Gastroesophageal sphincter (tissue), 3 donors: ENCODE results near the gene UBXN10.

Experiments
- EP300 ChIP-seq: sonication (generic); formaldehyde crosslinking; IDR thresholded peaks from one replicate; pipeline ENCODE4 v1.6.1; 2017; ENCODE audit warnings: antibody characterized with exemption, mild to moderate bottlenecking
- POLR2A ChIP-seq, 2 donors: fragments of 450-650 bp; IDR thresholded peaks; one replicate each; pipeline ENCODE4 v1.6.1; 2017; ENCODE audit warnings: antibody characterized with exemption in 2 of 2, mild to moderate bottlenecking in 2 of 2, moderate library complexity in 1 of 2
- TF ChIP-seq, protein P1 (sequence below), 4 experiments: fragments of 200-600 bp in 2 of 4; fragments of 450-650 bp in 2 of 4; sonication (generic) in 1 of 4; IDR thresholded peaks; one replicate each; pipeline ENCODE4 v1.5.1; 2017 to 2019; ENCODE audit warnings: antibody characterized with exemption in 4 of 4, mild to moderate bottlenecking in 2 of 4, moderate library complexity in 2 of 4

GRCh38 chr1:20169932-20170331 lies 16.0 kb upstream of the UBXN10 start:
- TF ChIP-seq POLR2A (IDR thresholded peaks at IDR 0.05) (no peak), EP300 (no peak)
- TF ChIP-seq, protein P1, sequence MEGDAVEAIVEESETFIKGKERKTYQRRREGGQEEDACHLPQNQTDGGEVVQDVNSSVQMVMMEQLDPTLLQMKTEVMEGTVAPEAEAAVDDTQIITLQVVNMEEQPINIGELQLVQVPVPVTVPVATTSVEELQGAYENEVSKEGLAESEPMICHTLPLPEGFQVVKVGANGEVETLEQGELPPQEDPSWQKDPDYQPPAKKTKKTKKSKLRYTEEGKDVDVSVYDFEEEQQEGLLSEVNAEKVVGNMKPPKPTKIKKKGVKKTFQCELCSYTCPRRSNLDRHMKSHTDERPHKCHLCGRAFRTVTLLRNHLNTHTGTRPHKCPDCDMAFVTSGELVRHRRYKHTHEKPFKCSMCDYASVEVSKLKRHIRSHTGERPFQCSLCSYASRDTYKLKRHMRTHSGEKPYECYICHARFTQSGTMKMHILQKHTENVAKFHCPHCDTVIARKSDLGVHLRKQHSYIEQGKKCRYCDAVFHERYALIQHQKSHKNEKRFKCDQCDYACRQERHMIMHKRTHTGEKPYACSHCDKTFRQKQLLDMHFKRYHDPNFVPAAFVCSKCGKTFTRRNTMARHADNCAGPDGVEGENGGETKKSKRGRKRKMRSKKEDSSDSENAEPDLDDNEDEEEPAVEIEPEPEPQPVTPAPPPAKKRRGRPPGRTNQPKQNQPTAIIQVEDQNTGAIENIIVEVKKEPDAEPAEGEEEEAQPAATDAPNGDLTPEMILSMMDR (IDR thresholded peaks at IDR 0.05), result no peak
